ENCODE data around the gene PARP16. TPM values are rescaled to one million over a fixed set of nuclear protein-coding genes. Genes with fewer than 3 reads are reported as not detected.
"Not testable (repeated sequence)": the region's sequence is repeated elsewhere in the genome, so short reads cannot be mapped to it uniquely, and the experiment has no call there.

The PARP16 gene
- total RNA-seq, 6 experiments from 2014 or later, result 4.1 to 5.1 (median 4.4) TPM

DNA sequence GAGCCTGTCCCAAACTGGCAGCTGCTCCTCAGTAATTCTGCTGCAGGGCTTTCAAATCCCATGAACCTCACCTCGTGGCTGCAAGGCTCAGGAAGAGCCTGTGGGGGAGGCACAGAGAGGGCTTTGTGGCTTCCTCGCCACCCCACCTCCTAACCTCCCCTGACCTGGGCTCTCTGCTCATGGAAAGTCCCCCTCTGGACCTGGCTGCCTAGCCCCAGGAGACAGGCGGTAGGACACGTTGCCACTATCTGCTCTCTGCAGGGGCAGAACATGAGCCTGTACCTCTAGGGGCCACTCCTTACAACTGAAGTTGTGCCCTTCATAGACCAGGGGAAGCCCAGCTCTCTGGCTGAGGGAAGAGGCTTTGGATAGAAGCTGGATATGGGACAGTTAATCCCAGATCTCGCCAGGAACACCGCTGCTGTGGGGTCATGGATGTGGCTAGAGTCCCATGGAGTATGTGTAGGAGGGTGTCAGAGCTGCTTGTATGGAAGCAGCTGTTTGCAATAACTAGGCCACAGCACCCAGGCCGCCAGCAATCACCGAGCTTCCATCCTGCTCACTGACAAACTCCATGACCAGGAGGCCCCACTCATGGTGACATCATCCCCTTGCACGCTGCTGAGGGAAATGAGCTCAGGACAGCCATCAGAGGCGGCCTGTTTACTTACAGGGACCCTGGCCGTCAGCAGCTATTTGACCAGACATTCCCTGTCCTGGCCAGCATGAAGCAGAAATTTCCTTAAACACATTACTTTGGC is 41.4 kb downstream of the PARP16 start:
- TF ChIP-seq, protein P1, sequence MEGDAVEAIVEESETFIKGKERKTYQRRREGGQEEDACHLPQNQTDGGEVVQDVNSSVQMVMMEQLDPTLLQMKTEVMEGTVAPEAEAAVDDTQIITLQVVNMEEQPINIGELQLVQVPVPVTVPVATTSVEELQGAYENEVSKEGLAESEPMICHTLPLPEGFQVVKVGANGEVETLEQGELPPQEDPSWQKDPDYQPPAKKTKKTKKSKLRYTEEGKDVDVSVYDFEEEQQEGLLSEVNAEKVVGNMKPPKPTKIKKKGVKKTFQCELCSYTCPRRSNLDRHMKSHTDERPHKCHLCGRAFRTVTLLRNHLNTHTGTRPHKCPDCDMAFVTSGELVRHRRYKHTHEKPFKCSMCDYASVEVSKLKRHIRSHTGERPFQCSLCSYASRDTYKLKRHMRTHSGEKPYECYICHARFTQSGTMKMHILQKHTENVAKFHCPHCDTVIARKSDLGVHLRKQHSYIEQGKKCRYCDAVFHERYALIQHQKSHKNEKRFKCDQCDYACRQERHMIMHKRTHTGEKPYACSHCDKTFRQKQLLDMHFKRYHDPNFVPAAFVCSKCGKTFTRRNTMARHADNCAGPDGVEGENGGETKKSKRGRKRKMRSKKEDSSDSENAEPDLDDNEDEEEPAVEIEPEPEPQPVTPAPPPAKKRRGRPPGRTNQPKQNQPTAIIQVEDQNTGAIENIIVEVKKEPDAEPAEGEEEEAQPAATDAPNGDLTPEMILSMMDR (IDR thresholded peaks at IDR 0.05), result no peak
- peak; percentile 53 for DNase-seq
- H3K9me3 Mint-ChIP-seq, result no peaks in the 10 kb centered on the region
- H3K27ac Mint-ChIP-seq, result peak overlapping the region; percentile 79
- H3K27me3 Mint-ChIP-seq (ENCODE audit: insufficient read depth), result no peaks in the 10 kb centered on the region; the same call in 1 of the 2 replicates
- H3K4me3 Mint-ChIP-seq, result no peak overlapping the region
- H3K36me3 Mint-ChIP-seq (ENCODE audit: low read depth), result no peaks in the 10 kb centered on the region
- peaks cover 11% of the 10 kb centered on the region for H3K4me1 Mint-ChIP-seq (ENCODE audit: low read depth)

DNA sequence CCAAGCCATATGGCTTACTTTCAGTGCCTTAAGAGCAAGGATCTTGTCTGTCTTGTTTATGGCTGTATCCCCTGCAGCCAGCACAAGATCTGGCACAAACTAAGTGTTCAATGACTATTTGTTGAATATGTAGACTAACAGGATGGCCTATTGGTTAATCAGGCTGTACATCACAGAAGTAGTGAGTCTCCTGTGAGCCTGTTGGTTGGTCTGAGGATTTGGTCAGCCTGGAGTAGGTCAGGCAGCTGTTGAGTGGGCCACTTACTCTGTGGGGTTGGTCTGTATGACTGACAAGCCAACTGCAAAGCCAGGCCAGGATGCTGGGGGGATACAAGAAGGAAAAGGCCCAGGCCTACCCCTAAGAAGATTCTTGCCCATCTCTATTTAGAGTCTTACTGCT is 42.0 kb downstream of the PARP16 start:
- DNase-seq, result no peak
- Mint-ChIP-seq H3K36me3 (ENCODE audit: low read depth) (no peaks in the 10 kb centered on the region), H3K4me1 (ENCODE audit: low read depth) (peaks cover 11% of the 10 kb centered on the region), H3K27ac (no peak overlapping the region), H3K9me3 (no peaks in the 10 kb centered on the region), H3K4me3 (no peak overlapping the region), H3K27me3 (ENCODE audit: insufficient read depth) (no peaks in the 10 kb centered on the region; the same call in 1 of the 2 replicates)
- TF ChIP-seq, protein P1 (IDR thresholded peaks at IDR 0.05), result no peak

DNA sequence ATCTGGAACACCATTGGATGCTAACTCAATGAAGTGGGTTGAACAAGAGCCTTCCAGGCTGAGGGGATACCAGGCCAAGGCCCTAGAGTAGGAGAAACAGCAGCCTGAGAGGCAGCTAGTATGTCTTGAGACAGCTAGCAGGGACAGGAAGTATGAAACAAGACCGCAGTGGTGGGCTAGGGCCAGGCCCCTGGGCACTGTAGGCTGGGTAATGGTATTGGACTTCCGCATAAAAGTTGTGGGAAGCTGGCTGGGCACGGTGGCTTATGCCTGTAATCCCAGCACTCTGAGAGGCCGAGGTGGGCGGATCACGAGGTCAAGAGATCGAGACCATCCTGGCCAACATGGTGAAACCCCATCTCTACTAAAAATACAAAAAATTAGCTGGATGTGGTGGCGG is 50.2 kb downstream of the PARP16 start:
- not testable (repeated sequence) for DNase-seq; H3K36me3 Mint-ChIP-seq (ENCODE audit: low read depth); H3K4me1 Mint-ChIP-seq (ENCODE audit: low read depth); H3K27ac Mint-ChIP-seq; H3K9me3 Mint-ChIP-seq; H3K4me3 Mint-ChIP-seq; H3K27me3 Mint-ChIP-seq (ENCODE audit: insufficient read depth)

DNA sequence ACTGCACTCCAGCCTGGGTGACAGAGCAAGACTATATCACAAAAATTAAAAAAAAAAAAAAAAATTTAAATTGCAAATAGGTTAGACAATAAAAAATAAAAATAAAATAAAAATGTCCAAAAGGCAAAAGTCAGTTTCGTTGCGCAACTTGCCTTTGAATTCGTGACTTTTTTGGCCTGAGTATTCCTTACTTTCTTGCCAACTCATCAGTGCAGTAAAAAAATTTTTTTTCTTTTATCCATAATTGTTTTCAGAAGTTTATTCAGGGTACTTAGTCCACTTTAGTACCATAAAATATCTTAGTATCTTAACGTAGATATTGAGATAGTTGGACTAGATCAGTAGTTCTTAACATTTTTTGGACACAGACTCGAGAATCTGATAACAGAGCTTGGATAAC is 53.0 kb downstream of the PARP16 start:
- Mint-ChIP-seq H3K9me3 (no peaks in the 10 kb centered on the region), H3K4me3 (no peak overlapping the region), H3K36me3 (ENCODE audit: low read depth) (no peaks in the 10 kb centered on the region), H3K4me1 (ENCODE audit: low read depth) (no peaks in the 10 kb centered on the region), H3K27me3 (ENCODE audit: insufficient read depth) (no peaks in the 10 kb centered on the region), H3K27ac (no peak overlapping the region)
- no peak for DNase-seq
- TF ChIP-seq, protein P1 (IDR thresholded peaks at IDR 0.05), result no peak

DNA sequence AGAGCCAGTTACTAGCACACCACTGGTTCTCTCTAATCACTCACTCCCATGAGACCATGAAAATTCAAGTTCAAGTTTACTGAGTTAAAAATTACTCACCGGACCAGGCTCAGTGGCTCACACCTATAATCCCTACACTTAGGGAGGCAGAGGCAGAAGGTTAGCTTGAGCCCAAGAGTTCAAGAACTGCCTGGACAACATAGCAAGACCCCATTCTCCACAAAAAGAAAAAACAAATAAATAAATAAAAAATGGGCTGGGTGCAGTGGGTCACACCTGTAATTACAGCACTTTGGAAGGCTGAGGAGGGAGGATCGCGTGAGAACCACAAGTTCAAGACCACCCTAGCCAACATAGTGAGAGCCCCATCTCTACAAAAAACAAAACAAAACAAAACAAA is 54.2 kb downstream of the PARP16 start:
- H3K27me3 Mint-ChIP-seq (ENCODE audit: insufficient read depth), result peaks cover 3% of the 10 kb centered on the region; the same call in 1 of the 2 replicates
- H3K36me3 Mint-ChIP-seq (ENCODE audit: low read depth), result no peaks in the 10 kb centered on the region
- TF ChIP-seq, protein P1 (IDR thresholded peaks at IDR 0.05), result no peak
- no peak overlapping the region for H3K27ac Mint-ChIP-seq
- no peaks in the 10 kb centered on the region for H3K4me1 Mint-ChIP-seq (ENCODE audit: low read depth)
- H3K9me3 Mint-ChIP-seq, result no peaks in the 10 kb centered on the region
- no peak overlapping the region for H3K4me3 Mint-ChIP-seq
- DNase-seq, result no peak

DNA sequence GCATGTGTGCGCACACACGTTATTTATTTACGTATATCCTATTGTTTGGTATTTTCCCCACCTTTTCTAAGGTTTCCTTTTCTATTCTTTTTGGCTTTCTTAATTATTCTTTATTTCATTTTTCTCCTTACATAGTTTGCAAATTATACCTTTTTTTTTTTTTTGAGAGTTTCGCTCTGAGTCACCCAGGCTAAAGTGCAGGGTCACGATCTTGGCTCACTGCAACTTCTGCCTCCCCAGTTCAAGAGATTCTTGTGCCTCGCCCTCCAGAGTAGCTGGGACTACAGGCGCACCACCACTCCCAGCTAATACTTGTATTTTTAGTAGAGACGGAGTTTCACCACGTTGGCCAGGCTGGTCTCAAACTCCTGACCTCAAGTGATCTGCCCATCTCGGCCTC is 55.4 kb downstream of the PARP16 start:
- Mint-ChIP-seq H3K4me3 (no peak overlapping the region), H3K36me3 (ENCODE audit: low read depth) (no peaks in the 10 kb centered on the region), H3K4me1 (ENCODE audit: low read depth) (no peaks in the 10 kb centered on the region), H3K27ac (no peak overlapping the region), H3K9me3 (no peaks in the 10 kb centered on the region), H3K27me3 (ENCODE audit: insufficient read depth) (peaks cover 5% of the 10 kb centered on the region; the same call in 1 of the 2 replicates)
- TF ChIP-seq, protein P1 (IDR thresholded peaks at IDR 0.05), result no peak
- no peak for DNase-seq

DNA sequence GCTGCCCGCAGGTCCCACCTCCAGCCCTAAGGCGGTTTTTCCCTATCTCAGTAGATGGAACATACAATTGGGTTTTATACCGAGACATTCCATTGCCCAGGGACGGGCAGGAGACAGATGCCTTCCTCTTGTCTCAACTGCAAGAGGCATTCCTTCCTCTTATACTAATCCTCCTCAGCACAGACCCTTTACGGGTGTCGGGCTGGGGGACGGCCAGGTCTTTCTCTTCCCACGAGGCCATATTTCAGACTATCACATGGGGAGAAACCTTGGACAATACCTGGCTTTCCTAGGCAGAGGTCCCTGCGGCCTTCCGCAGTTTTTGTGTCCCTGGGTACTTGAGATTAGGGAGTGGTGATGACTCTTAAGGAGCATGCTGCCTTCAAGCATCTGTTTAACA is 59.8 kb downstream of the PARP16 start:
- H3K4me3 Mint-ChIP-seq; H3K27ac Mint-ChIP-seq; H3K4me1 Mint-ChIP-seq (ENCODE audit: low read depth); H3K9me3 Mint-ChIP-seq; DNase-seq; H3K36me3 Mint-ChIP-seq (ENCODE audit: low read depth): not testable (repeated sequence)
- peaks cover 11% of the 10 kb centered on the region for H3K27me3 Mint-ChIP-seq (ENCODE audit: insufficient read depth)
